GM23248 (cell line): ENCODE results near the gene GABBR2.

Experiments used
- EZH2 ChIP-seq: fragments of 200-600 bp; sonication (generic); IDR thresholded peaks from 2 replicates; pipeline ENCODE4 v1.6.1; 2018; ENCODE audit warnings: antibody characterized with exemption, mild to moderate bottlenecking; ENCODE audit not compliant: insufficient read depth, poor library complexity, severe bottlenecking
- EZH2phosphoT487 ChIP-seq: fragments of 200-600 bp; sonication (generic); IDR thresholded peaks from 2 replicates; pipeline ENCODE4 v1.6.1; 2018; ENCODE audit warnings: antibody characterized with exemption, moderate library complexity, mild to moderate bottlenecking, low read depth; ENCODE audit not compliant: insufficient read depth

DNA sequence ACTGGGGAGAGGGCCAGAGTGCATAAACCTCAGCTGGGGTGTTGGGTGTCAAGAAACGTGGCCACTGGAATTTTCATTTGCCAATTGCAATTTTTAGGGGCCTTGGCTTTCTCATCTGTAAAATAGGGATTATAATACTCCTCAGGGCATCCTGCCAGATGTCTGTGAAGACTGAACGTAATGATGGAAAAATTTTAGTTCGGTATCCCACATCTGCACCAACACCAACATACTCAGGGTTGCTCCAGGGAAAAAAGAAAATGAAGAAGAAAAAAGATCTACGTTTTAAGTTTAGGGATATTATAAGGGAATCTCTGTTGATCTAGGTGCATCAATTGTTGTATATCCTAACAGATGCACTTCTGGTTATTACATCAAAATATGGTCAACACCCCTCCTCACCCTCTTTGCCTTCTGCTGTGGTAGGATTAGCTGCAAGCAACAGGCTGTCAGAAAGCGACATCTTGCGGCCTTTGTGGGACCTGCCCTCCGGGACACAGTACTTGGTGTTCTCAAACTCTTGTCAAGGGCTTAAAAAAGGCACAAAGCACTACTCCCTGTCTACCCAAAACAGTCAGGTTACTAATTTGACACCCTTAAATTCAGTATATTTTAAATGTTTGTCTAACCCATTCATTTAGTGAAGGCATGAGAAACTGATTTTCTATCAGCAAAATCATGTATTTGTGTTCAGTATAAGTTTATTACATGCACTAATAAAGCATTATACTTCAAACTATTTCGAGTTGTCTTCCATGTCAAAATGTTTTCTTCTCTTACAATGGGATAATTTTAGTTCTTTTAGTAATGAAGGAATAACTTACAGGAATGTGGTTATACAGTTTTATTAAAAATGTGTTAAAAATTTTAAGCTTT is 445.0 kb downstream of the GABBR2 start:
- TF ChIP-seq EZH2phosphoT487, result no peak
- TF ChIP-seq EZH2, result no peak
